Measurements from ENCODE around the gene GTF2IRD1.
A peak's percentile ranks its signal among the peaks of the same experiment; 100 is the strongest.

GTF2IRD1 gene

GRCh38 chr7:74405191-74405898 lies 48.4 kb upstream of the GTF2IRD1 start:
- no peak overlapping the region for H3K27ac ChIP-seq (ENCODE audit: low read depth, low read length, poor library complexity, severe bottlenecking)
- H3K4me2 ChIP-seq (ENCODE audit: low read length) = peak overlapping the region; percentile 2; the same call in 1 of the 2 replicates
- TF ChIP-seq EZH2 (IDR thresholded peaks at IDR 0.05; ENCODE audit: borderline replicate concordance, low read length) (no peak), CTCF (IDR thresholded peaks at IDR 0.05; ENCODE audit: low read length) (peak; percentile 91)
- H3K9ac ChIP-seq (ENCODE audit: low read length) = no peak overlapping the region
- no peaks in the 10 kb centered on the region for H3K79me2 ChIP-seq (ENCODE audit: insufficient read depth, low read length)
- no peaks in the 10 kb centered on the region for H3K9me2 ChIP-seq (ENCODE audit: low read depth, low read length)
- H3K9me3 ChIP-seq (ENCODE audit: low read length) = no peaks in the 10 kb centered on the region
- H3K36me3 ChIP-seq (ENCODE audit: insufficient read depth, low read length) = no peaks in the 10 kb centered on the region
- H3F3A ChIP-seq (ENCODE audit: insufficient read depth, low read length) = no peaks in the 10 kb centered on the region
- H3K4me1 ChIP-seq (ENCODE audit: insufficient read depth, low read length, severe bottlenecking) = no peaks in the 10 kb centered on the region
- H2AFZ ChIP-seq (ENCODE audit: low read length) = no peak overlapping the region
- no peaks in the 10 kb centered on the region for H4K20me1 ChIP-seq (ENCODE audit: insufficient read depth, low read length)
- peaks cover 13% of the 10 kb centered on the region for H3K27me3 ChIP-seq (ENCODE audit: insufficient read depth, low read length)
- no peak overlapping the region for H3K4me3 ChIP-seq (ENCODE audit: low read depth, low read length, poor library complexity, severe bottlenecking)

- H3K9me2 ChIP-seq (ENCODE audit: low read depth, low read length) = no peaks in the 10 kb centered on the region
- H3K4me3 ChIP-seq (ENCODE audit: low read depth, low read length, poor library complexity, severe bottlenecking) = no peak overlapping the region
- H3K9me3 ChIP-seq (ENCODE audit: low read length) = no peaks in the 10 kb centered on the region
Observed at GRCh38 chr7:74405899-74406512, 47.7 kb upstream of the GTF2IRD1 start.

GRCh38 chr7:74407958-74408357 lies 45.7 kb upstream of the GTF2IRD1 start:
- Histone ChIP-seq H3K9me3 (ENCODE audit: low read length) (no peaks in the 10 kb centered on the region), H3K27me3 (ENCODE audit: insufficient read depth, low read length) (peaks cover 13% of the 10 kb centered on the region), H3K4me1 (ENCODE audit: insufficient read depth, low read length, severe bottlenecking) (no peaks in the 10 kb centered on the region), H3K4me2 (ENCODE audit: low read length) (no peak overlapping the region), H3K27ac (ENCODE audit: low read depth, low read length, poor library complexity, severe bottlenecking) (no peak overlapping the region), H3F3A (ENCODE audit: insufficient read depth, low read length) (no peaks in the 10 kb centered on the region), H3K36me3 (ENCODE audit: insufficient read depth, low read length) (no peaks in the 10 kb centered on the region), H2AFZ (ENCODE audit: low read length) (no peak overlapping the region), H3K4me3 (ENCODE audit: low read depth, low read length, poor library complexity, severe bottlenecking) (no peak overlapping the region), H3K9me2 (ENCODE audit: low read depth, low read length) (no peaks in the 10 kb centered on the region), H3K79me2 (ENCODE audit: insufficient read depth, low read length) (no peaks in the 10 kb centered on the region), H4K20me1 (ENCODE audit: insufficient read depth, low read length) (no peaks in the 10 kb centered on the region), H3K9ac (ENCODE audit: low read length) (no peak overlapping the region)
- no peak for TF ChIP-seq EZH2 (IDR thresholded peaks at IDR 0.05; ENCODE audit: borderline replicate concordance, low read length)
- no peak for TF ChIP-seq CTCF (IDR thresholded peaks at IDR 0.05; ENCODE audit: low read length)

More at GRCh38 chr7:74405899-74406512, 47.7 kb upstream of the GTF2IRD1 start:
- H3K27me3 ChIP-seq (ENCODE audit: insufficient read depth, low read length) = peaks cover 13% of the 10 kb centered on the region
- no peak overlapping the region for H2AFZ ChIP-seq (ENCODE audit: low read length)
- TF ChIP-seq EZH2 (IDR thresholded peaks at IDR 0.05; ENCODE audit: borderline replicate concordance, low read length) = no peak
- no peak for TF ChIP-seq CTCF (IDR thresholded peaks at IDR 0.05; ENCODE audit: low read length)
- no peak overlapping the region for H3K4me2 ChIP-seq (ENCODE audit: low read length)
- no peaks in the 10 kb centered on the region for H3K4me1 ChIP-seq (ENCODE audit: insufficient read depth, low read length, severe bottlenecking)
- H3K27ac ChIP-seq (ENCODE audit: low read depth, low read length, poor library complexity, severe bottlenecking) = no peak overlapping the region
- no peak overlapping the region for H3K9ac ChIP-seq (ENCODE audit: low read length)
- H3F3A ChIP-seq (ENCODE audit: insufficient read depth, low read length) = no peaks in the 10 kb centered on the region
- no peaks in the 10 kb centered on the region for H4K20me1 ChIP-seq (ENCODE audit: insufficient read depth, low read length)
- H3K36me3 ChIP-seq (ENCODE audit: insufficient read depth, low read length) = no peaks in the 10 kb centered on the region
- no peaks in the 10 kb centered on the region for H3K79me2 ChIP-seq (ENCODE audit: insufficient read depth, low read length)
